Activated naive CD4-positive, alpha-beta T cell treated with anti-CD3 and anti-CD28 coated beads, Interleukin-2, amount 50 U/mL, for 24 hours (primary cell): ENCODE measurements around the gene ZFP36L2.

Experiments used
- H3K27ac Mint-ChIP-seq: one replicate; pipeline ENCODE4 v1.8.0; 2021; ENCODE audit warnings: mild to moderate bottlenecking, mixed read lengths
- H3K27me3 Mint-ChIP-seq: one replicate; pipeline ENCODE4 v1.8.0; 2021; ENCODE audit warnings: mixed read lengths
- H3K36me3 Mint-ChIP-seq: one replicate; pipeline ENCODE4 v1.8.0; 2021; ENCODE audit warnings: mixed read lengths
- H3K4me1 Mint-ChIP-seq: one replicate; pipeline ENCODE4 v1.8.0; 2021; ENCODE audit warnings: mixed read lengths
- H3K4me3 Mint-ChIP-seq: one replicate; pipeline ENCODE4 v1.8.0; 2021; ENCODE audit warnings: mild to moderate bottlenecking, mixed read lengths
- H3K9me3 Mint-ChIP-seq: one replicate; pipeline ENCODE4 v1.8.0; 2021; ENCODE audit warnings: mixed read lengths

The ZFP36L2 gene

DNA sequence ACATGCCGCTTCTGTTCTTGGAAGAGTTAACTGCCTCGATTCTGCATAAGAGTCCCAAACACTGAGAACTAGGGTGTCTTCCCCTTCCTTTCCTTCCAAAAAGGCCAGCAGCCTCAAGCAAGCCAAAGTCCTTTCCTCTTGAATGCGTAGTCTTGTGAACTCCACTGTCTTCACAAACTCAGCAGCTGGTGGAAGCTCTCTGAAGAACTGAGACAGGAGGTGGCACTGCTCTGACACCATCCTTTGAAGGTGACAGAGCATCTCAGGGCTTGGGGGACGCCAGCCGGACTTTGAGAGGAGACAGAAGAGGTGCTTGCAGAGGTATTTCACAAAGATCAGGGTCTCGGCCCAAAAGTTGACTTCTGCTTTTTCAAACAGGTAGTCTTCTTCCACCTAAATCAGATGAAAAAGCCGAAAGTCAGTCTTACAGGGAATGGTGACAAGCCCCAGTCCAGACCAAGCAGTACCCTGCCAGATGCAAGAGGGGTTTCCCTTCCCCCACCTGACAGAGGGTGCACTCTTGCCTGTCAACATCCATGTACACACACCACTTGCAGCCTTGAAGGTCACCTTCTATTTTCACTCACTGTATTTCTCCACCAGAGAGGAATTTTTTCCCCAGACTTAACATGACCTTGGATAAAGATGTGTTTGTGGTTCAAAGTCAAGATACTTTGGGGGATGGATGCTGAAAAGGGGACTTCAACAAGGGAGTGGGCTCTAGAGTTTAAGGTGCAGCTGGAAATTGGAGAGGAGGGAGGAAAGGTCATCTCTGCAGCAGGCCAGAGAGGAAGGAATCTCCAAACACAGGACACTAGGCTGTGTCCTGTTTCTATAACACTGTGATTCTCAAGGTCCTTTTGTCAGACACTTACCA lies 4.8 kb upstream of the ZFP36L2 start:
- Mint-ChIP-seq H3K36me3 (peaks cover 2% of the 10 kb centered on the region), H3K4me3 (no peak overlapping the region), H3K4me1 (peaks cover 23% of the 10 kb centered on the region), H3K27ac (no peak overlapping the region), H3K9me3 (no peaks in the 10 kb centered on the region), H3K27me3 (no peaks in the 10 kb centered on the region)

DNA sequence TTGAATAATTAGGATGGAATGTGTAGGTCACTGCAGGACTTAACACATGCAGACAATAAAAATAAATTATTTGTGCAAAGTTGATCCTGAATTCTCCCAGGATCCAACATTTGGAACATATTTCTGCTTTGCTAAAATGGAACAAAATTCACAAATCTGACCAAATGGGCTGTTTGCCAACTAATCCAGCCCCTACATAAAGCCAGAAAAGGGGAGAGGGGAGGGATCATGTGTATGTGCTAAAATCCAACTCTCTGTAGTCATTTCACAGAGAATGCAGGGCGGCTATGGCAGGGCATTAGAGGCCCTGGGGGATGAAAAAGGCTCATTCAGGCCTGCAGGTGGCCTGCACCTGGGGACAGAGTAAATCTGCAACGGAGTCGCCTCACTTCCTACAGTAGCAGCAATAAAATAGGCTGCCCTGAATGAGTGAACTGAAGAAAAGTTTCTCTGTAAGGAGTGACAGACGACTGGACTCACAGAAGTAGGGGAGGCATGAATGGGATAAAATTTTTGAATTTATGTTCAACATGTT lies 4.0 kb upstream of the ZFP36L2 start:
- no peak overlapping the region for H3K27ac Mint-ChIP-seq
- peaks cover 23% of the 10 kb centered on the region for H3K4me1 Mint-ChIP-seq
- H3K9me3 Mint-ChIP-seq: no peaks in the 10 kb centered on the region
- H3K36me3 Mint-ChIP-seq: peaks cover 2% of the 10 kb centered on the region
- H3K4me3 Mint-ChIP-seq: no peak overlapping the region
- no peaks in the 10 kb centered on the region for H3K27me3 Mint-ChIP-seq

DNA sequence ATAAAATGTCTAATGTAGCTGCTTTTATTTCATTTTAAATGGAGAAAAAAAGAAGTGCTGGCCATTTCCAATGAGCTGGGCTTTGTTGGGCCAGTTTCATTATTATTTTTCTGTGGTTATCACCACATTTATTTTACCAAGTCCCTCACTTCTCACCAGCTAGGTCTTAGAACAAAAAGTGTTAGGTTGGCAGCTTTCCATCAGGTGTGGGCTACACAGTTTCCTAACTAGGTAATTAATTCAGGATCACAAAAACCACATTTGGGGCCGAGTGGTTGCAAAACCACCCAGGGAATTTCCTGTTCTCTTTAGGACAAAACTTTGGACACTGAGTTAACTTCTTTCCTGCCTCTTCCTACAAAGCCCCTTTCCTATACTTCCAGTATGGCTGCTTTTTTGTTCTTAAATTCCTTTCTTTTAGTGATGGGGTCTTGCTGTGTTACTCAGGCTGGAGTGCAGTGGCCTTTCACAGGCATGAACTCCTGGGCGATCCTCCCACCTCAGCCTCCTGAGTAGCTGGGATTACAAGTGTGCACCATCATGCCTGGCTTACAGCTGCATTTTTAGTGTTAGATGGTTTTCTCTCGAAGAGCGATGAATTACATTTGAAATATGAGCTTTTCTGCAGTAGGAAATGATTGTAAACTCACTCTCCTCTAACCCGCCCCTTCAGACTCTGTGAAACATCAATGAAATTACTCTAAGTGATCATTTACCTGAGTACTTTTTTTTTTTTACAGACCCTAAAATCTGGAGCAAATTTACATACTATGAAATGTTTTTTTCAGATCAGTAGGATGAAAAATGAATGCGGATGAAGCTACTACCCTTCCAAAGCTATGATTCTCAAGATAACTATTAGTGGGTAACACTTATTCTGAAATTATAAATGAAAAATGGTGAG lies 2.6 kb upstream of the ZFP36L2 start:
- peaks cover 5% of the 10 kb centered on the region for H3K36me3 Mint-ChIP-seq
- H3K4me3 Mint-ChIP-seq: peak overlapping the region; percentile 51
- peak overlapping the region; percentile 83 for H3K27ac Mint-ChIP-seq
- no peaks in the 10 kb centered on the region for H3K9me3 Mint-ChIP-seq
- H3K4me1 Mint-ChIP-seq: peaks cover 23% of the 10 kb centered on the region
- H3K27me3 Mint-ChIP-seq: no peaks in the 10 kb centered on the region

DNA sequence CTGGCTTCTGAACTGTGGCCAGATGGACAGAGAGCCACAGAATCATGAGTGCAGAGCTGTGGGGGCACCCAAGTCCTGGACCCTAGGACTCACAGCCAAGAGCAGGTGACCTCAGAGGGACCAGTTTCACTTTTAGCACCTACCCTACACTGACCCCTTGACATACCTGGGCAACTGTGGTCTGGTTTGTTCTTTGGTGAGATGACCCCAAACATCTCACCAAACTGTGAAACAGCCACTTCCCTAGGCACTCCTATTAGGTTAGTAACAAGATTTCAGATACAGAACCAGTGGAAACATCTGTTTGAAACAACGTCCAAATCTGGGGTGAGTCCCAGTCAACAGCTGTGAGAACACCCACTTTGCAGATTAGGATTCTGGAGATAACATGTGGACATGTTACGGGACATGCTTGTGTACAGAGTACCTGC lies 1.9 kb upstream of the ZFP36L2 start:
- peaks cover 6% of the 10 kb centered on the region for H3K36me3 Mint-ChIP-seq
- no peak overlapping the region for H3K27ac Mint-ChIP-seq
- no peaks in the 10 kb centered on the region for H3K9me3 Mint-ChIP-seq
- H3K4me3 Mint-ChIP-seq: peak overlapping the region; percentile 87
- peaks cover 27% of the 10 kb centered on the region for H3K4me1 Mint-ChIP-seq
- no peaks in the 10 kb centered on the region for H3K27me3 Mint-ChIP-seq

DNA sequence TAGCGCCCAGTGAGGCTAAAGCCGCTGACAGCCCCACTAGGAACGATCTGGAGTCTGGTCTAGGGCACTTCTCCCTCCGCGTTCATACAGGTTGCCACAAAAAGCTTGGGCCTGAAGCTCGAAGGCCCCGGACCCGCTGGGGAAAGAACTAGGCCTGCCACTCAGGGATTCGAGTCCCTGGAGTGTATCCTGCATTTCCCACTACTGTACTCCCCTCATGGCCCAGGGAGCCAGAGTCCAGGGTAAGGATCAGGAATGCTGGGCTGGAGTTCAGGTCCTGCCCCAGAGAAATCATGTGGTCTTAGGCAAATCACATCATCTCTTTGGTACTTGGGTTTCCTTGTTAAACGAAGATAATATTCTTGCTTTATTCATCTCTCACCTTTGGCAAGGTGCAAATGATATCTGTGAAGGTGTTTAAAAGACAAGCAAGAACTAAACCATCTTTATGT lies 1.4 kb upstream of the ZFP36L2 start:
- peak overlapping the region; percentile 87 for H3K4me3 Mint-ChIP-seq
- H3K27ac Mint-ChIP-seq: peak overlapping the region; percentile 84
- H3K4me1 Mint-ChIP-seq: peaks cover 28% of the 10 kb centered on the region
- no peaks in the 10 kb centered on the region for H3K27me3 Mint-ChIP-seq
- H3K36me3 Mint-ChIP-seq: peaks cover 7% of the 10 kb centered on the region
- H3K9me3 Mint-ChIP-seq: no peaks in the 10 kb centered on the region

DNA sequence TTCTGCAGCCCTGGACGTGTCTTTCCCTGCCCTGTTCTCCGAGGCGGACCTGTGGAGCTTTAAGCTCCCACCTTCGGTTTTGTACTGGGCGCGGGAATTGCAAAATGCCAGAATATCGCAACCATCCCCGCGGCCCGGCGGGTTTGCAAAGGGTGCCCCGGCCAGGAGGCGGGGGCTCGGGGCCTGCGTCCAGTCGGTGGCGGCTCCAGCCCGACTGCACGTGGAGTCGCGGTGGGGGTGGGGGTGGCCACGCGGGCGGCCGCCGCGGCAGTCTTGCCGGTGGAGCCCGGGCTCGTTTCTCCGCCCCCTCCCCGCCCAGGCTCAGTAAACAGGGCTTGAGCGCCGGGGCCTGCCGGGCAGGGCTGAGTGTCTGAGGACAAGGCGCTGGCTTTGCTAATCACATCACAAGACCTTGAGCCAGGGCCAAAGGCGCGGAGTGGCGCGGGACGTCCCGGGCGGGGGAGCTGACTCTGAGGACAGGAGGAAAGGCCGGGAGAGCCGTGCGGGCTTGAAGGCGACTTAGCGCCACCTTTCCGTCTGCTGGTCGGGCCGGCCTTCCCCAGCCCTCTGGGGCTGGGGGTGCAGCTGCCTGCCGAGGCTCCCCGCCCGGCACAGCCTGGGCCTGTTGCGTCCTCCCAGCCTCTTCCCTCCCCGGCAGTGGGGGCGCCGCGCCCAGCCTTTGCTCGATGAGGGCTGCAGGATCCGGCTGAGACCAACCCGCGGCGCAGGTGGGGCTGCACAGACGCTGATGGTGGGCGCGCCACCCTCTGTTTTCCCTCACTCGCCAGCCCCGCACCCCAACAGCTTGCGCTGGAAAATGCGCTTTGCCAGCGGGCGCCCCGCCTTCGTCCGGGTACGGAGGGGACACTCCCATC lies 786 bp upstream of the ZFP36L2 start:
- Mint-ChIP-seq H3K9me3 (no peaks in the 10 kb centered on the region), H3K27ac (peak overlapping the region; percentile 94), H3K4me3 (peak overlapping the region; percentile 87), H3K27me3 (no peaks in the 10 kb centered on the region), H3K4me1 (peaks cover 33% of the 10 kb centered on the region), H3K36me3 (peaks cover 10% of the 10 kb centered on the region)

DNA sequence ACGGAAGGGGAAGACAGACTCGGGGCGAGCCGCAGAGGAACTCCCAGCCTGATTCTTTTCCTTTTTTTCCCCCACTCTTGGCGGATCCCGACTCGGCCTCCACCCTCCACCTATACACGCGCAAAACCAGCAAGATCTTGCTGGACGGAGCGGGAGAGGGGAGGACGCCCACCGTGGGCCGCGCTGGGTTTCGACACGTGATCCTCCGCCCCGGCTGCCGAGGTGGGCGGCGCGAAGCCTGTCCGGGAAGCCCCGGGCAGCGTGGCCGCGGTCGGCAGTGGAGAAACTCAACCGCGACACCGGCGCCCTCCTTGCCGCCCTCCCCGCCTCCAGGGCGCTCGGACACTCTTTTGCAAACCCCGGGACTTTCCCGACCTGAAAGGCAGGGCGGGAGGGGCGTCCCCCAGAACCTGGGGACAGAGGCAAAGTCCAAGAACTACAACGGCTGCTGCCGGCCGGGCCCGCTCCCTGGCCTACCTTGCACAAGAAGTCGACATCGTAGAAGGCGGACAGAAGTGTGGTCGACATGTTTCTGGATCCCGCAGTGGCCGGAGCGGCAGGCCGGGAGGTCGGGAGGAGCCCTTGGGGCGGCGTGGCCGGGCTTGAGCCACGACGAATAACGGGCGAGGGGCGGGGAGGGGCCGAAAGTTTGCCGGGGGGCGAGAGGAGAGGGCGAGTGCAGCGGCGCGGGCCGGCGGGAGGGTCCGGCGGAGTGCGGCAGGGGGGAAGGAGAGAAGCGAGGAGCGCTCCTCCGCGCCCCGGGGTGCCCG lies 433 bp downstream of the ZFP36L2 start:
- Mint-ChIP-seq H3K27ac (peak overlapping the region; percentile 93), H3K9me3 (no peaks in the 10 kb centered on the region), H3K4me1 (peaks cover 45% of the 10 kb centered on the region), H3K4me3 (peak overlapping the region; percentile 95), H3K36me3 (peaks cover 13% of the 10 kb centered on the region), H3K27me3 (no peaks in the 10 kb centered on the region)

DNA sequence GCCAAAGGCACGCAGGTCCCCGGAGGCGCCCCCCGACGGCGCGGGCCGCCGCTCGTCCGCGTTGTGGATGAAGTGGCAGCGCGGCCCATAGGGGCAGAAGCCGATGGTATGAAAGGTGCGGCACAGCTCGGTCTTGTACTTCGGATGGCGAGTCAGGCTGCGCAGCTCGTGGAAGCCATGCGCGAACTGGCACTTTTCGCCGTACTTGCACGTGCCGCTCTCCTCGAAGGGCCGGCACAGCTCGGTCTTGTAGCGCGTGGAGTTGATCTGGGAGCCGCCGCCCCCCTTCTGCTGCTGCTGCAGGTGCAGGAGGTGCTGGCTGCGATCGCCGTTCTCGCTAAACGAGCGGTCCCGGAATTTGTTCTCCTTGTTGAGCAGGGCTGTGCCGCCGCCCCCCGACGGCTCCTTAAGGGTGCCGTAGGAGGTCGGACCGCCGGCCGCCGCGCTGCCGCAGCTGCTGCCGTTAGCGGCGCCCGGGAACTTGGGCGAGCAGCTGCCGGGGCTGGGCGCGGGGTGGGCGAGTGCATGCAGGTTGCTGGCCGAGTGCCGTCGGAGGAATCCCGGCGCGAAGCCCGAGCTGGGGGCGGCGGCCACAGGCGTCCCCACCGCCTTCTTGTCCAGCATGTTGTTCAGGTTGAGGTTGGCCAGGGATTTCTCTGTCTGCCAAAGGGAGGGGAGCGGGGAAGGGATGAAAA lies 1.2 kb downstream of the ZFP36L2 start:
- peaks cover 13% of the 10 kb centered on the region for H3K36me3 Mint-ChIP-seq
- H3K27ac Mint-ChIP-seq: peak overlapping the region; percentile 95

DNA sequence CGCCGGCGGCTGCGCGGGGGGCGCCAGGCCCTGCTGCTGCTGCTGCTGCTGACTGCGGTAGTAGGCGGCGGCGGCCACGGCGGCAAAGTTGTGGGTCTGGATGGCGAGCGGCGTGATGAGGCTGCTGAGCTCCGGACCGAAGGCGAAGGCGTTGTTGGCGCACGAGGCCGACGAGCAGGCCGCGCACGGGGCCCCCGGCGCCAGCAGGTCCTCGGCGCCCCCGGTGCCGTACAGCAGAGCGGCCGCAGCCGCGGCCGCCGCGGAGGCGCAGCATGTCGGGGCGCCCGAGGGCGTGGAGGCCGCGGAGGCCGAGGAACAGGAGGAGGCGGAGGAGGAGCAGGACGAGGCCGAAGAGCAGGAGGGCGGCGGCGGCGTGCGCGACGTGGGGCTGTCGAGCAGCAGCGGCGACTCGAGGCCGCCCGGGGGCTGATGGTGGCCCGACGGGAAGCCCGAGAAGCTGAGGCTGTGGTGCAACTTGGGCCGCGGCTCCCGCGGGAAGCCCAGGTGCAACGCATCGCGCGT lies 1.8 kb downstream of the ZFP36L2 start:
- Mint-ChIP-seq H3K4me3 (peak overlapping the region; percentile 95), H3K9me3 (no peaks in the 10 kb centered on the region), H3K36me3 (peaks cover 13% of the 10 kb centered on the region), H3K27ac (no peak overlapping the region), H3K4me1 (peaks cover 57% of the 10 kb centered on the region), H3K27me3 (no peaks in the 10 kb centered on the region)

More for the DNA sequence above, 1.2 kb downstream of the ZFP36L2 start:
- no peaks in the 10 kb centered on the region for H3K9me3 Mint-ChIP-seq
- peak overlapping the region; percentile 95 for H3K4me3 Mint-ChIP-seq
- no peaks in the 10 kb centered on the region for H3K27me3 Mint-ChIP-seq
- H3K4me1 Mint-ChIP-seq: peaks cover 53% of the 10 kb centered on the region

DNA sequence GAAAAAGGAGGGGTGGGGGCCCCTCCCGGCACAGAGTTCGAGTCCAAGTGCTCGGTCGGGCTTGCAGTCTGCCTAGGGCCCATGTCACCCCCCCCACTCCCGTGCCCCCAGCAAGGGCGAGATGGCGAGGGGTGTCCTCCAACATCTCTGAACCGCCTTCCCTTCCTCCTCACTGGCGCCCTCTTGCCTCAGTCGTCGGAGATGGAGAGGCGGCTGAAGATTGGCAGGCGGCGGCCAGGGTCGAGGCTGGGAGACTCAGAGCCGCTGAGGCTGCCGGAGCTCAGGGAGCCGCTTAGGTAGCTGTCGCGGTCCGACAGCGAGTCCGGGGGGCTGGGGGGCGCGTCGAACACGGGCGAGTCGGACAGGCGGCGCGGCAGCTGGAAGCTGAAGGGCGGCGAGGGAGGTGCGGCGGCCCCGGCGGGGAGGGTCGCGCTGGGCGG lies 2.3 kb downstream of the ZFP36L2 start:
- no peaks in the 10 kb centered on the region for H3K9me3 Mint-ChIP-seq
- peak overlapping the region; percentile 95 for H3K4me3 Mint-ChIP-seq
- peaks cover 11% of the 10 kb centered on the region for H3K36me3 Mint-ChIP-seq
- H3K27me3 Mint-ChIP-seq: no peaks in the 10 kb centered on the region
- H3K27ac Mint-ChIP-seq: peak overlapping the region; percentile 100
- H3K4me1 Mint-ChIP-seq: peaks cover 57% of the 10 kb centered on the region

DNA sequence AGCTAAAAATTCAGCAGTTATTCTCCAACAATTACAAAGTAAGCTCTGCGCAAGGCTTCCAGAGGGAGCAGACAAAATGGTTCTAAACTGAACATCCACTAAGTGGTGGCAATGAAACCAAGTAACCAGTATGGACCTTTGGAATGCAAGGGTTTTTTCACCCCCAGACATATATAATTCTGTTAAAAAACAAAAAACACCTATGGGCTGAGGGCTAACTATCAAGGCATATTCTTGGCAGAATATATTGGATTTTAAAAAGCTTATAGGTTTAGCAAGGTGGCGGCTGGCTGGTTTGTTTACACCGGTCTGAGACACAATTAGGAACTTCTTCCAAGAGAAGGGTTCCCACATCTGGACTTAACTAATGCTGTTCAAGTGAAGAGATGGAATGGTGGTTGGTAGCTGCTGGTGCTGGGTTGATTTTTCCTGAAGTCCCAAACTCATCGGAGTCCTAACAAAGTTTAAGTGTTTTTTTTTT lies 2.8 kb downstream of the ZFP36L2 start:
- Mint-ChIP-seq H3K4me3 (peak overlapping the region; percentile 95), H3K4me1 (peaks cover 57% of the 10 kb centered on the region), H3K27me3 (no peaks in the 10 kb centered on the region), H3K27ac (peak overlapping the region; percentile 100), H3K9me3 (no peaks in the 10 kb centered on the region), H3K36me3 (peaks cover 11% of the 10 kb centered on the region)

DNA sequence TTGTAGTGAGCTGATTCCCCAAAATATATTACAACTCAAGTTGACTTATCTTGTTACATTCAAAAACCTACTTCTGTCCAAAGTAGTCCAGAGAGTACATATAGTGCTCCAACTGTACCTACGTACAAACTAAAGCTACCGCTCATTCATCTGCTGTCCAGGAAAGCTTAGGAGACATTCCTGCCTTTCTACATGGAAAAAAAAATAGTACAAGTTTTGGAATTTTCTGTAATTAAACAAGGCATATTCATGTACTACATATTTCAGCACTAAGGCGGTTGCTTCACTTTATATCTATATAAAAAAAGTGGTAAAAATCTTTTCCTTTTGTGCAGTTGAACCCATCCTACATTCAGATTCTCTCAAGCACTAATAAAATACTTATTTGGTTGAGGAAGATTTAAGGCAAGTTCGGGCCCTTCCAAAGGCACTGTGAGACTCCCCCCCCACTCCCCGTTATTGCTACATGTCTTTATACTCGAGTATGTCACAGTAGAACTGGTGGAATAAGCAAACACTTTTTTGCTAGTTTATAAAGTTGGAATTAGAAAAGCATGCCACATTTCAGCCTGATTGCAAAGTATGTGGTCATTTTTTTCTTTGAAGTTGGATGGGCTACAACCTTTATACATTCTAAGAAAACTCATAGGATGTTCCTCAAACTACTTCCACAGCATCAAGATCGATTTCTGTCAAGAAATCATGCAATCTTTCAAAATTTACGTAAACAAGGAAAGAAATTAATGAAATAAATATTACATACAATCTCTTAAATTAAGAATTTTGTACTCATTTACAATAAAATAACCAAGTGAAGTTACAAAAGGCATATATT lies 3.7 kb downstream of the ZFP36L2 start:
- peak overlapping the region; percentile 98 for H3K27ac Mint-ChIP-seq
- H3K4me3 Mint-ChIP-seq: peak overlapping the region; percentile 96
- H3K4me1 Mint-ChIP-seq: peaks cover 55% of the 10 kb centered on the region
- H3K27me3 Mint-ChIP-seq: no peaks in the 10 kb centered on the region
- no peaks in the 10 kb centered on the region for H3K9me3 Mint-ChIP-seq
- peaks cover 11% of the 10 kb centered on the region for H3K36me3 Mint-ChIP-seq
